Colon (tissue), 2 donors: ENCODE results near the gene MTHFD1.

Experiments used
- FAIRE-seq: peaks from 2 replicates; lab custom pipeline; 2012; peaks lifted over from hg19 to GRCh38; lab: Jason Lieb, UNC
- donor health status: control.
- donor health status: control.

MTHFD1 gene

GRCh38 chr14:64447876-64448670 is 59.9 kb downstream of the MTHFD1 start:
- FAIRE-seq, result no peak

GRCh38 chr14:64450255-64450654 is 62.1 kb downstream of the MTHFD1 start:
- FAIRE-seq, result no peak

GRCh38 chr14:64454671-64455070 is 66.5 kb downstream of the MTHFD1 start:
- no peak for FAIRE-seq

- no peak for FAIRE-seq
Observed at GRCh38 chr14:64459405-64460136, 71.4 kb downstream of the MTHFD1 start.

- FAIRE-seq, result no peak
Observed at GRCh38 chr14:64461221-64461620, 73.1 kb downstream of the MTHFD1 start.

- no peak for FAIRE-seq
Observed at GRCh38 chr14:64463195-64463594, 75.0 kb downstream of the MTHFD1 start.

GRCh38 chr14:64463873-64464272 is 75.7 kb downstream of the MTHFD1 start:
- FAIRE-seq, result no peak

- no peak for FAIRE-seq
Observed at GRCh38 chr14:64464651-64465050, 76.5 kb downstream of the MTHFD1 start.

- no peak for FAIRE-seq
Observed at GRCh38 chr14:64465191-64465822, 77.2 kb downstream of the MTHFD1 start, which contains the start of gene AKAP5. Gene AKAP5, plus strand, starts transcription at chr14:64465499. Its CDS starts 2,896 bp downstream, at chr14:64468395.

- FAIRE-seq, result no peak
Observed at GRCh38 chr14:64465831-64466554, 77.8 kb downstream of the MTHFD1 start.

- no peak for FAIRE-seq
Observed at GRCh38 chr14:64467101-64467500, 78.9 kb downstream of the MTHFD1 start.

- FAIRE-seq, result no peak
Observed at GRCh38 chr14:64467566-64467965, 79.4 kb downstream of the MTHFD1 start.

GRCh38 chr14:64468451-64468850 is 80.3 kb downstream of the MTHFD1 start:
- FAIRE-seq, result no peak

GRCh38 chr14:64474041-64474440 is 85.9 kb downstream of the MTHFD1 start:
- FAIRE-seq, result peak; percentile 55

- FAIRE-seq, result no peak
Observed at GRCh38 chr14:64474698-64475097, 86.5 kb downstream of the MTHFD1 start.

- FAIRE-seq, result no peak
Observed at GRCh38 chr14:64475585-64476273, 87.6 kb downstream of the MTHFD1 start.

- no peak for FAIRE-seq
Observed at GRCh38 chr14:64476438-64476837, 88.3 kb downstream of the MTHFD1 start.

GRCh38 chr14:64478634-64479250 is 90.6 kb downstream of the MTHFD1 start:
- FAIRE-seq, result peak; percentile 62

GRCh38 chr14:64488590-64489099 is 100.5 kb downstream of the MTHFD1 start:
- no peak for FAIRE-seq

- FAIRE-seq, result no peak
Observed at GRCh38 chr14:64491637-64492036, 103.5 kb downstream of the MTHFD1 start.

GRCh38 chr14:64493455-64493854 is 105.3 kb downstream of the MTHFD1 start:
- FAIRE-seq, result no peak
